H1 (cell line): ENCODE measurements around the gene SLC25A42. TPM values are rescaled to one million over a fixed set of nuclear protein-coding genes. Genes with fewer than 3 reads are reported as not detected.
A peak's percentile ranks its signal among the peaks of the same experiment; 100 is the strongest.

Experiments
- ATF2 ChIP-seq: IDR thresholded peaks from 2 replicates; pipeline ENCODE4 v1.6.1; 2012; ENCODE audit warnings: low read length, inconsistent platforms
- BACH1 ChIP-seq: IDR thresholded peaks from 2 replicates; pipeline ENCODE4 v1.6.1; 2012; ENCODE audit warnings: low read length, improper control_type of control experiment
- E2F6 ChIP-seq: IDR thresholded peaks from 2 replicates; pipeline ENCODE4 v1.6.1; 2012; ENCODE audit warnings: inconsistent platforms
- JUN ChIP-seq: IDR thresholded peaks from 2 replicates; pipeline ENCODE4 v1.6.1; 2011; ENCODE audit warnings: low read depth, mild to moderate bottlenecking, improper control_type of control experiment, low read length
- MAX ChIP-seq: IDR thresholded peaks from 2 replicates; pipeline ENCODE4 v1.6.1; 2012; ENCODE audit warnings: inconsistent platforms
- SP2 ChIP-seq: IDR thresholded peaks from 2 replicates; pipeline ENCODE4 v1.6.1; 2012; ENCODE audit warnings: mild to moderate bottlenecking, low read length, inconsistent platforms
- SP4 ChIP-seq: IDR thresholded peaks from 2 replicates; pipeline ENCODE4 v1.6.1; 2012; ENCODE audit warnings: low read length, inconsistent platforms
- TAF1 ChIP-seq: IDR thresholded peaks from 2 replicates; pipeline ENCODE4 v1.6.1; 2011; ENCODE audit warnings: mild to moderate bottlenecking, low read depth, low read length
- TAF7 ChIP-seq: optimal IDR thresholded peaks from 2 replicates; pipeline ENCODE3; 2011; ENCODE audit warnings: low read depth, mild to moderate bottlenecking, inconsistent platforms, low read length, moderate library complexity, borderline replicate concordance
- ZNF274 ChIP-seq: IDR thresholded peaks from 2 replicates; pipeline ENCODE4 v1.7.0; 2012; ENCODE audit warnings: low read length, borderline replicate concordance; ENCODE audit errors: extremely low read depth
- polyA plus RNA-seq, 7 experiments: library from polyadenylated mRNA; depleted of rRNA in 3 of 7; stranded (reverse) in 5 of 7; unstranded in 2 of 7; fragments of >200 nt in 5 of 7; fragments of 200-250 nt in 2 of 7; gene quantifications; 1 replicate in 5 of 7; 2 replicates in 1 of 7; 4 replicates in 1 of 7; pipeline versions ENCODE4 v1.2.1 to v1.2.3, GENCODE V29; 2011 to 2013; ENCODE audit warnings: missing spikeins in 2 of 7, mixed read lengths in 2 of 7
- total RNA-seq: library from RNA; stranded (reverse); fragmentation: NEBNext Ultra II Directional; extraction: Animal tissue kit (Norgen Biotek cat#: 25700); gene quantifications from 2 replicates; pipeline ENCODE4 v1.2.1, GENCODE V29; 2021

The SLC25A42 gene
- total and polyA plus RNA-seq, 2 of the 8 experiments (the other 6 are each of a cell fraction or from before 2014, with no cell fraction given) = 5.9 to 6.2 TPM

GRCh38 chr19:19160461-19161035 is 96.8 kb downstream of the SLC25A42 start (continued):
- TF ChIP-seq MAX (peak; percentile 42; the same call in 1 of the 2 replicates), TAF1 (peak; percentile 43; the same call in 1 of the 2 replicates), E2F6 (0 out of 2 replicates have a peak, but pooled peaks have one; percentile 11), BACH1 (no peak), SP4 (no peak), ATF2 (no peak), JUN (no peak), SP2 (no peak), ZNF274 (no peak), TAF7 (no peak)
- TF ChIP-seq, all 59 proteins: peak for 6
